MCF 10A (cell line): Measurements from ENCODE around the gene SNX13. TPM values are rescaled to one million over a fixed set of nuclear protein-coding genes. Genes with fewer than 3 reads are reported as not detected.
A peak's percentile ranks its signal among the peaks of the same experiment; 100 is the strongest.

Source experiments
- BruUV-seq: library from RNA; stranded (reverse); fragments of 400-500 nt; replicated peaks from 2 replicates; lab custom pipeline; 2021; lab: Mats Ljungman, UMichigan
- CTCF ChIA-PET: fragments of 300-600 bp; sonication (Branson Sonifier 250); formaldehyde crosslinking; extraction: SDS; loops from one replicate; lab custom pipeline; 2021; ENCODE audit warnings: antibody characterized with exemption, inconsistent platforms; lab: Yijun Ruan, JAX
- POLR2A ChIA-PET: fragments of 300-600, 350-650 bp; sonication (Branson Sonifier 250); formaldehyde crosslinking; extraction: SDS; loops from one replicate; lab custom pipeline; 2020; ENCODE audit warnings: antibody characterized with exemption, inconsistent platforms; lab: Yijun Ruan, JAX
- DNase-seq: peaks from one replicate; pipeline ENCODE4 v3.0.0-alpha.2; 2018; ENCODE audit not compliant: unreplicated experiment
- H3K27ac Mint-ChIP-seq: one replicate; pipeline ENCODE4 v1.8.0; 2022; ENCODE audit warnings: mild to moderate bottlenecking, low read depth, mixed read lengths; ENCODE audit not compliant: unreplicated experiment
- H3K27me3 Mint-ChIP-seq: one replicate; pipeline ENCODE4 v1.8.0; 2022; ENCODE audit warnings: mixed read lengths; ENCODE audit not compliant: insufficient read depth, unreplicated experiment
- H3K36me3 Mint-ChIP-seq: one replicate; pipeline ENCODE4 v1.8.0; 2022; ENCODE audit warnings: mild to moderate bottlenecking, moderate library complexity, mixed read lengths; ENCODE audit not compliant: insufficient read depth, unreplicated experiment
- H3K4me1 Mint-ChIP-seq: one replicate; pipeline ENCODE4 v1.8.0; 2022; ENCODE audit warnings: mixed read lengths; ENCODE audit not compliant: insufficient read depth, unreplicated experiment
- H3K4me3 Mint-ChIP-seq: one replicate; pipeline ENCODE4 v1.8.0; 2022; ENCODE audit warnings: mild to moderate bottlenecking, moderate library complexity, mixed read lengths; ENCODE audit not compliant: unreplicated experiment
- H3K9me3 Mint-ChIP-seq: one replicate; pipeline ENCODE4 v1.8.0; 2022; ENCODE audit warnings: mixed read lengths; ENCODE audit not compliant: unreplicated experiment
- CTCF ChIP-seq: fragments of 200-600 bp; IDR thresholded peaks from one replicate; pipeline ENCODE4 v1.8.0; 2022; ENCODE audit warnings: antibody characterized with exemption, mild to moderate bottlenecking; ENCODE audit not compliant: unreplicated experiment
- intact Hi-C: fragments of 100-400 bp; cut with micrococcal nuclease; formaldehyde crosslinking; loops from 2 replicates; pipeline ENCODE4 v1.14.1; 2022
- total RNA-seq: library from RNA; stranded (reverse); gene quantifications from 2 replicates; pipeline ENCODE4 v1.2.3, GENCODE V29; 2022

SNX13 gene
- total RNA-seq, 1 experiment from 2014 or later = 38.5 TPM

GRCh38 chr7:17779381-17779780 is 160.9 kb downstream of the SNX13 start:
- intact Hi-C loops = no loop called here

GRCh38 chr7:17774716-17775288 is 165.5 kb downstream of the SNX13 start:
- POLR2A ChIA-PET = interaction anchor here (1.0 to 4.4 kb wide), 9 partner anchors 11 to 170 kb away, joined by 3 to 30 read pairs (median 6); partner anchors contain the start of gene SNX13
- CTCF ChIA-PET = interaction anchor here (0.6 to 1.1 kb wide), 6 partner anchors 12 to 601 kb away, joined by 3 to 5 read pairs (median 4); no protein-coding TSS in a partner anchor
- Mint-ChIP-seq H3K36me3 (peaks cover 7% of the 10 kb centered on the region), H3K9me3 (no peaks in the 10 kb centered on the region), H3K27ac (no peak overlapping the region), H3K4me3 (no peak overlapping the region), H3K4me1 (peaks cover 32% of the 10 kb centered on the region), H3K27me3 (no peaks in the 10 kb centered on the region)
- intact Hi-C loops = loop anchor here (5.0 kb wide), 1 partner anchor 473 kb away; no protein-coding TSS in a partner anchor
- BruUV-seq = no TSS peak
- no peak for DNase-seq
- no peak for TF ChIP-seq CTCF

More at GRCh38 chr7:17779381-17779780, 160.9 kb downstream of the SNX13 start:
- ChIA-PET CTCF (no interaction called here), POLR2A (no interaction called here)
- H3K27ac Mint-ChIP-seq = no peak overlapping the region
- no peaks in the 10 kb centered on the region for H3K9me3 Mint-ChIP-seq
- no peaks in the 10 kb centered on the region for H3K27me3 Mint-ChIP-seq
- no TSS peak for BruUV-seq
- no peak overlapping the region for H3K4me3 Mint-ChIP-seq
- no peak for TF ChIP-seq CTCF
- H3K4me1 Mint-ChIP-seq = peaks cover 16% of the 10 kb centered on the region
- H3K36me3 Mint-ChIP-seq = peaks cover 12% of the 10 kb centered on the region
- no peak for DNase-seq

- CTCF ChIA-PET = interaction anchor here (0.6 to 1.1 kb wide), 6 partner anchors 12 to 1527 kb away, joined by 3 to 4 read pairs (median 3); no protein-coding TSS in a partner anchor
- no peak for TF ChIP-seq CTCF
- H3K27me3 Mint-ChIP-seq = no peaks in the 10 kb centered on the region
- peaks cover 7% of the 10 kb centered on the region for H3K36me3 Mint-ChIP-seq
- H3K27ac Mint-ChIP-seq = peak overlapping the region; percentile 49
- POLR2A ChIA-PET = interaction anchor here (1.0 to 4.4 kb wide), 10 partner anchors 11 to 171 kb away, joined by 3 to 30 read pairs (median 5); partner anchors contain the start of gene SNX13
- H3K9me3 Mint-ChIP-seq = no peaks in the 10 kb centered on the region
- no TSS peak for BruUV-seq
- peaks cover 35% of the 10 kb centered on the region for H3K4me1 Mint-ChIP-seq
- DNase-seq = peak; percentile 71
- intact Hi-C loops = loop anchor here (5.0 kb wide), 1 partner anchor 472 kb away; no protein-coding TSS in a partner anchor
- no peak overlapping the region for H3K4me3 Mint-ChIP-seq
These were observed 166.0 kb downstream of the SNX13 start for GRCh38 chr7:17774248-17774647.

GRCh38 chr7:17773289-17773626 is 167.0 kb downstream of the SNX13 start:
- Mint-ChIP-seq H3K27ac (peak overlapping the region; percentile 57), H3K27me3 (no peaks in the 10 kb centered on the region), H3K36me3 (peaks cover 7% of the 10 kb centered on the region), H3K4me1 (peaks cover 35% of the 10 kb centered on the region), H3K9me3 (no peaks in the 10 kb centered on the region), H3K4me3 (peak overlapping the region; percentile 21)
- CTCF ChIA-PET = interaction anchor here (0.6 to 1.9 kb wide), 16 partner anchors 19 to 1526 kb away, joined by 3 to 6 read pairs (median 3); no protein-coding TSS in a partner anchor
- DNase-seq = peak; percentile 91
- intact Hi-C loops = loop anchor here (5.0 kb wide), 1 partner anchor 471 kb away; no protein-coding TSS in a partner anchor
- POLR2A ChIA-PET = interaction anchor here (0.5 to 4.4 kb wide), 15 partner anchors 12 to 191 kb away, joined by 3 to 30 read pairs (median 4); no protein-coding TSS in a partner anchor
- TF ChIP-seq CTCF = no peak
- no TSS peak for BruUV-seq
